Activated CD4-positive, CD25-positive, alpha-beta regulatory T cell treated with anti-CD3 and anti-CD28 coated beads, Interleukin-2, amount 50 U/mL, for 16 hours (primary cell): ENCODE measurements around the gene MZF1.

Source experiments
- DNase-seq: peaks from one replicate; pipeline ENCODE4 v3.0.0-alpha.2; 2020; ENCODE audit warnings: low read depth, low spot score

Gene MZF1

GRCh38 chr19:58513694-58514563, 59.2 kb downstream of the MZF1 start:
- peak; percentile 86 for DNase-seq

GRCh38 chr19:58513213-58513693, 59.9 kb downstream of the MZF1 start:
- DNase-seq, result no peak
